Gastroesophageal sphincter (tissue), 4 donors: ENCODE data around the gene MAP4K2. TPM values are rescaled to one million over a fixed set of nuclear protein-coding genes. Genes with fewer than 3 reads are reported as not detected.

ENCODE experiments used
- ATAC-seq: fragments of 150-250 bp; one replicate; pipeline ENCODE4 v1.9.1; 2016; ENCODE audit warnings: mild to moderate bottlenecking, moderate library complexity
- H3K27ac ChIP-seq, 4 donors: fragments of 200-600 bp; sonication (generic) in 3 of 4; 1 replicate in 3 of 4; 2 replicates in 1 of 4; pipeline ENCODE4 v1.5.1; 2016 to 2019
- H3K27me3 ChIP-seq: fragments of 200-600 bp; sonication (generic); one replicate; pipeline ENCODE4 v1.5.1; 2019
- H3K36me3 ChIP-seq, 2 donors: fragments of 200-600 bp; sonication (generic); one replicate each; pipeline ENCODE4 v1.5.1; 2019; ENCODE audit warnings: control low read depth in 1 of 2
- H3K4me1 ChIP-seq, 3 donors: fragments of 200-600 bp; sonication (generic); 1 replicate in 2 of 3; 2 replicates in 1 of 3; pipeline ENCODE4 v1.5.1; 2016 to 2019; ENCODE audit warnings: control low read depth in 2 of 3
- H3K4me3 ChIP-seq, 2 donors: fragments of 200-600 bp; sonication (generic); one replicate each; pipeline ENCODE4 v1.5.1; 2019; ENCODE audit warnings: mild to moderate bottlenecking in 1 of 2, moderate library complexity in 1 of 2
- H3K9me3 ChIP-seq, 3 donors: fragments of 200-600 bp; sonication (generic); one replicate each; pipeline ENCODE4 v1.5.1; 2017 to 2019; ENCODE audit warnings: control low read depth in 2 of 3
- CTCF ChIP-seq, 4 experiments: fragments of 200-600 bp in 2 of 4; fragments of 450-650 bp in 2 of 4; sonication (generic) in 1 of 4; IDR thresholded peaks; one replicate each; pipeline ENCODE4 v1.5.1; 2017 to 2019; ENCODE audit warnings: antibody characterized with exemption in 4 of 4, mild to moderate bottlenecking in 2 of 4, moderate library complexity in 2 of 4
- EP300 ChIP-seq: sonication (generic); formaldehyde crosslinking; IDR thresholded peaks from one replicate; pipeline ENCODE4 v1.6.1; 2017; ENCODE audit warnings: antibody characterized with exemption, mild to moderate bottlenecking
- POLR2A ChIP-seq, 2 donors: fragments of 450-650 bp; IDR thresholded peaks; one replicate each; pipeline ENCODE4 v1.6.1; 2017; ENCODE audit warnings: antibody characterized with exemption in 2 of 2, mild to moderate bottlenecking in 2 of 2, moderate library complexity in 1 of 2
- POLR2AphosphoS5 ChIP-seq: sonication (generic); formaldehyde crosslinking; IDR thresholded peaks from one replicate; pipeline ENCODE4 v1.6.1; 2017; ENCODE audit warnings: antibody characterized with exemption
- WGBS, 2 donors: methylation state at CpG; one replicate each; pipeline ENCODE4 v1.1.5; 2018; ENCODE audit warnings: low coverage in 1 of 2; 5-methylcytosine and 5-hydroxymethylcytosine counted together
- total RNA-seq, 4 donors: library from RNA; depleted of rRNA; stranded (reverse); fragments of >200 nt; gene quantifications; one replicate each; pipeline ENCODE4 v1.1.0, GENCODE V29; 2016

MAP4K2 gene
- total RNA-seq, 4 donors from 2014 or later, result 17.6 to 24.0 (median 19.6) TPM

- Histone ChIP-seq H3K4me3 (peak overlapping the region; percentile 77 to 87), H3K36me3 (peaks cover 11 to 53% of the 10 kb centered on the region in 2 donors), H3K9me3 (no peaks in the 10 kb centered on the region), H3K27me3 (no peaks in the 10 kb centered on the region), H3K4me1 (peaks cover 33 to 62% (median 40%) of the 10 kb centered on the region in 3 donors), H3K27ac (peak overlapping the region; percentile 14 to 100 (median 100))
- ATAC-seq, result no peak
- TF ChIP-seq POLR2A (IDR thresholded peaks at IDR 0.05) (no peak), POLR2AphosphoS5 (no peak), CTCF (IDR thresholded peaks at IDR 0.05) (no peak), EP300 (no peak)
- 0 to 9% methylated on average over 1 to 3 of the region's 3 CpGs for WGBS, 2 donors
Measured at GRCh38 chr11:64776875-64777274, 26.1 kb downstream of the MAP4K2 start.

GRCh38 chr11:64776425-64776824 lies 26.6 kb downstream of the MAP4K2 start:
- WGBS, 2 donors, result 16 to 39% methylated on average over 3 to 6 of the region's 6 CpGs
- TF ChIP-seq POLR2A (IDR thresholded peaks at IDR 0.05), result no peak
- no peak for TF ChIP-seq EP300
- no peak for TF ChIP-seq POLR2AphosphoS5
- no peak for TF ChIP-seq CTCF (IDR thresholded peaks at IDR 0.05)
- Histone ChIP-seq H3K27me3 (no peaks in the 10 kb centered on the region), H3K4me1 (peaks cover 34 to 66% (median 40%) of the 10 kb centered on the region in 3 donors), H3K4me3 (peak overlapping the region in 1 of 2 donors; percentile 77), H3K36me3 (peaks cover 11 to 57% of the 10 kb centered on the region in 2 donors), H3K9me3 (no peaks in the 10 kb centered on the region), H3K27ac (peak overlapping the region in 2 of 4 donors; percentile 99 to 100)
- ATAC-seq, result no peak

- no peak for ATAC-seq
- Histone ChIP-seq H3K27me3 (no peaks in the 10 kb centered on the region), H3K4me3 (no peak overlapping the region), H3K4me1 (peaks cover 34 to 74% (median 34%) of the 10 kb centered on the region in 3 donors), H3K36me3 (peaks cover 23 to 80% of the 10 kb centered on the region in 2 donors), H3K9me3 (no peaks in the 10 kb centered on the region), H3K27ac (peak overlapping the region in 2 of 4 donors; percentile 20 to 63)
- TF ChIP-seq POLR2AphosphoS5, result no peak
- TF ChIP-seq POLR2A (IDR thresholded peaks at IDR 0.05), result no peak
- TF ChIP-seq CTCF (IDR thresholded peaks at IDR 0.05), result no peak
- no peak for TF ChIP-seq EP300
- 40 to 60% methylated on average over 3 to 4 of the region's 5 CpGs for WGBS, 2 donors
Measured at GRCh38 chr11:64774144-64774543, 28.9 kb downstream of the MAP4K2 start.

- Histone ChIP-seq H3K36me3 (peaks cover 30 to 97% of the 10 kb centered on the region in 2 donors), H3K4me1 (peaks cover 34 to 89% (median 36%) of the 10 kb centered on the region in 3 donors), H3K4me3 (no peak overlapping the region), H3K9me3 (no peaks in the 10 kb centered on the region), H3K27me3 (no peaks in the 10 kb centered on the region), H3K27ac (peak overlapping the region; percentile 19 to 66 (median 64))
- TF ChIP-seq EP300, result no peak
- TF ChIP-seq POLR2A (IDR thresholded peaks at IDR 0.05), result no peak
- no peak for TF ChIP-seq POLR2AphosphoS5
- TF ChIP-seq CTCF (IDR thresholded peaks at IDR 0.05), result no peak
- no peak for ATAC-seq
- 29 to 39% methylated on average over 3 of the region's 3 CpGs for WGBS, 2 donors
Measured at GRCh38 chr11:64772303-64773018, 30.6 kb downstream of the MAP4K2 start.

- Histone ChIP-seq H3K27ac (peak overlapping the region in 3 of 4 donors; percentile 1 to 65 (median 63)), H3K36me3 (peaks cover 34 to 100% of the 10 kb centered on the region in 2 donors), H3K4me1 (peaks cover 33 to 89% (median 37%) of the 10 kb centered on the region in 3 donors), H3K9me3 (no peaks in the 10 kb centered on the region), H3K27me3 (no peaks in the 10 kb centered on the region), H3K4me3 (no peak overlapping the region)
- TF ChIP-seq POLR2A (IDR thresholded peaks at IDR 0.05), result no peak
- TF ChIP-seq EP300, result no peak
- TF ChIP-seq CTCF (IDR thresholded peaks at IDR 0.05), result no peak
- TF ChIP-seq POLR2AphosphoS5, result no peak
- 46 to 75% methylated on average over 2 of the region's 2 CpGs for WGBS, 2 donors
- no peak for ATAC-seq
Measured at GRCh38 chr11:64771861-64772260, 31.2 kb downstream of the MAP4K2 start.
